HepG2 (cell line): ENCODE data around the gene PRR30. TPM values are rescaled to one million over a fixed set of nuclear protein-coding genes. Genes with fewer than 3 reads are reported as not detected.
A peak's percentile ranks its signal among the peaks of the same experiment; 100 is the strongest.

Experiments used
- FOSL1 ChIP-seq: sonication (generic); formaldehyde crosslinking; IDR thresholded peaks from 2 replicates; pipeline ENCODE4 v1.9.0; 2021; ENCODE audit warnings: missing genetic modification reagents, borderline replicate concordance
- FOXK1 ChIP-seq: sonication (generic); formaldehyde crosslinking; IDR thresholded peaks from 2 replicates; pipeline ENCODE4 v1.4.0; 2020; ENCODE audit warnings: low read depth, missing genetic modification reagents, borderline replicate concordance
- HMG20A ChIP-seq: IDR thresholded peaks from 2 replicates; pipeline ENCODE4 v1.6.1; 2016; ENCODE audit warnings: borderline replicate concordance
- HOXD1 ChIP-seq: sonication (generic); formaldehyde crosslinking; IDR thresholded peaks from 2 replicates; pipeline ENCODE4 v1.5.0; 2020; ENCODE audit warnings: missing genetic modification reagents
- IRF2 ChIP-seq: IDR thresholded peaks from 2 replicates; pipeline ENCODE4 v1.6.1; 2018; ENCODE audit warnings: missing genetic modification reagents, missing compliant biosample characterization
- NCOA2 ChIP-seq: sonication (generic); formaldehyde crosslinking; IDR thresholded peaks from 2 replicates; pipeline ENCODE4 v1.8.0; 2022; ENCODE audit warnings: inconsistent platforms
- NFE2L2 ChIP-seq: fragments of 150-350 bp; IDR thresholded peaks from 2 replicates; pipeline ENCODE4 v1.6.1; 2014; ENCODE audit warnings: low read length
- NR2F6 ChIP-seq, 2 experiments: IDR thresholded peaks; 2 replicates each; pipeline ENCODE4 v1.6.1; 2016; ENCODE audit warnings: antibody characterized with exemption in 1 of 2, mild to moderate bottlenecking in 1 of 2
- POGZ ChIP-seq: sonication (generic); formaldehyde crosslinking; IDR thresholded peaks from 2 replicates; pipeline ENCODE4 v1.4.0; 2020; ENCODE audit warnings: mild to moderate bottlenecking, missing genetic modification reagents
- RARA ChIP-seq: IDR thresholded peaks from 2 replicates; pipeline ENCODE4 v1.6.1; 2016; ENCODE audit warnings: missing genetic modification reagents, missing compliant biosample characterization
- RXRA ChIP-seq: sonication (generic); formaldehyde crosslinking; IDR thresholded peaks from 2 replicates; pipeline ENCODE4 v1.5.1; 2020; ENCODE audit warnings: missing genetic modification reagents
- RXRB ChIP-seq: IDR thresholded peaks from 2 replicates; pipeline ENCODE4 v1.6.1; 2016; ENCODE audit warnings: borderline replicate concordance, missing genetic modification reagents, missing compliant biosample characterization
- ZBTB21 ChIP-seq: sonication (generic); formaldehyde crosslinking; IDR thresholded peaks from 2 replicates; pipeline ENCODE4 v1.4.0; 2020; ENCODE audit warnings: missing genetic modification reagents
- ZBTB7A ChIP-seq: sonication (generic); formaldehyde crosslinking; IDR thresholded peaks from 2 replicates; pipeline ENCODE4 v1.8.0; 2022; ENCODE audit warnings: mild to moderate bottlenecking, missing genetic modification reagents
- ZBTB8A ChIP-seq: sonication (generic); formaldehyde crosslinking; IDR thresholded peaks from 2 replicates; pipeline ENCODE4 v1.4.0; 2020; ENCODE audit warnings: mild to moderate bottlenecking, low read depth, missing genetic modification reagents, borderline replicate concordance
- ZNF10 ChIP-seq: sonication (generic); formaldehyde crosslinking; IDR thresholded peaks from 2 replicates; pipeline ENCODE4 v1.4.0; 2020; ENCODE audit warnings: mild to moderate bottlenecking, low read depth, missing genetic modification reagents, borderline replicate concordance
- ZNF354B ChIP-seq: sonication (generic); formaldehyde crosslinking; IDR thresholded peaks from 2 replicates; pipeline ENCODE4 v1.8.0; 2022; ENCODE audit warnings: mild to moderate bottlenecking, missing genetic modification reagents
- polyA plus RNA-seq, 8 experiments: library from polyadenylated mRNA; depleted of rRNA in 3 of 8; stranded (reverse) in 7 of 8; unstranded in 1 of 8; fragments of >200 nt; fragmentation: Illumina TruSeq in 4 of 8; extraction: Trizol in 4 of 8; gene quantifications; 2 replicates each; pipeline versions ENCODE4 v1.2.1 to v1.2.3, GENCODE V29; 2011 to 2016; ENCODE audit warnings: low read depth in 4 of 8, missing spikeins in 1 of 8, mixed read lengths in 1 of 8; ENCODE audit not compliant: insufficient read depth in 1 of 8
- total RNA-seq, 5 experiments: library from RNA; depleted of rRNA; stranded (reverse); fragments of >200 nt; fragmentation: Illumina TruSeq; extraction: Trizol; gene quantifications; 2 replicates each; pipeline ENCODE4 v1.2.3, GENCODE V29; 2016; ENCODE audit warnings: low read depth in 1 of 5
- TF ChIP-seq, protein P1 (sequence below): sonication (generic); formaldehyde crosslinking; IDR thresholded peaks from 2 replicates; pipeline ENCODE4 v1.9.0; 2021; ENCODE audit warnings: mild to moderate bottlenecking, missing genetic modification reagents
- TF ChIP-seq, protein P2 (sequence below): sonication (generic); formaldehyde crosslinking; IDR thresholded peaks from 2 replicates; pipeline ENCODE4 v1.4.0; 2020; ENCODE audit warnings: missing genetic modification reagents, borderline replicate concordance
- TF ChIP-seq, protein P3 (sequence below): sonication (generic); formaldehyde crosslinking; IDR thresholded peaks from 2 replicates; pipeline ENCODE4 v1.4.0; 2020; ENCODE audit warnings: missing genetic modification reagents, mild to moderate bottlenecking, borderline replicate concordance

The PRR30 gene
- total and polyA plus RNA-seq, 2 of the 13 experiments (the other 11 are each of a cell fraction or from before 2014, with no cell fraction given): not detected

DNA sequence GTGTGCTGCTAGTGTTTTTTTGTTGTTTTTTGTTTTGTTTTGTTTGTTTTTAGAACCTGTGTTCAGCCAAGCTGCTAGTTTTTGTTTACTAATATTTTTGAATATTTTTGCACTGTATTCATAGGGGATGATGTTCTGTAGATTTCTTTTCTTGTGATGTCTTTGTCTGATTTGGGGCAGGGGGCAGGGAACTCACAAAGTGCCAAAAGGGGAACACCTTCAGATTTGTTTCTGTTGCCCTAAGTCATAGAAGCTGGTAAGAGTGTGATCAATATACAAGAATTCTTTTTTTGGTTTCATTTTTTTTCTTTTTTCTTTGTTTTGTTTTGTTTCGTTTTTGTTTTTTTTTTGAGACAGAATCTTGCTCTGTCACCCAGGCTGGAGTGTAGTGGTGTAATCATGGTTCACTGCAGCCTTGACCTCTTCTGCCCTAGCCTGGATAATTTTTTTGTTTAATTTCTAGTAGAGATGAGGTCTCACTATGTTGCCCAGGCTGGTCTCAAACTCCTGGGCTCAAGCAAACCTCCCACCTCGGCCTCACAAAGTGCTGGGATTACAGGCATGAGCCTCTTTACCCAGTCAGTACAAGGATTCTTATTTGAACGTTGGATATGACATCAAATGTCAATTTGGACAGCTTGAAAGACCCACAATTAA lies 40.3 kb upstream of the PRR30 start (continued):
- TF ChIP-seq, protein P1, sequence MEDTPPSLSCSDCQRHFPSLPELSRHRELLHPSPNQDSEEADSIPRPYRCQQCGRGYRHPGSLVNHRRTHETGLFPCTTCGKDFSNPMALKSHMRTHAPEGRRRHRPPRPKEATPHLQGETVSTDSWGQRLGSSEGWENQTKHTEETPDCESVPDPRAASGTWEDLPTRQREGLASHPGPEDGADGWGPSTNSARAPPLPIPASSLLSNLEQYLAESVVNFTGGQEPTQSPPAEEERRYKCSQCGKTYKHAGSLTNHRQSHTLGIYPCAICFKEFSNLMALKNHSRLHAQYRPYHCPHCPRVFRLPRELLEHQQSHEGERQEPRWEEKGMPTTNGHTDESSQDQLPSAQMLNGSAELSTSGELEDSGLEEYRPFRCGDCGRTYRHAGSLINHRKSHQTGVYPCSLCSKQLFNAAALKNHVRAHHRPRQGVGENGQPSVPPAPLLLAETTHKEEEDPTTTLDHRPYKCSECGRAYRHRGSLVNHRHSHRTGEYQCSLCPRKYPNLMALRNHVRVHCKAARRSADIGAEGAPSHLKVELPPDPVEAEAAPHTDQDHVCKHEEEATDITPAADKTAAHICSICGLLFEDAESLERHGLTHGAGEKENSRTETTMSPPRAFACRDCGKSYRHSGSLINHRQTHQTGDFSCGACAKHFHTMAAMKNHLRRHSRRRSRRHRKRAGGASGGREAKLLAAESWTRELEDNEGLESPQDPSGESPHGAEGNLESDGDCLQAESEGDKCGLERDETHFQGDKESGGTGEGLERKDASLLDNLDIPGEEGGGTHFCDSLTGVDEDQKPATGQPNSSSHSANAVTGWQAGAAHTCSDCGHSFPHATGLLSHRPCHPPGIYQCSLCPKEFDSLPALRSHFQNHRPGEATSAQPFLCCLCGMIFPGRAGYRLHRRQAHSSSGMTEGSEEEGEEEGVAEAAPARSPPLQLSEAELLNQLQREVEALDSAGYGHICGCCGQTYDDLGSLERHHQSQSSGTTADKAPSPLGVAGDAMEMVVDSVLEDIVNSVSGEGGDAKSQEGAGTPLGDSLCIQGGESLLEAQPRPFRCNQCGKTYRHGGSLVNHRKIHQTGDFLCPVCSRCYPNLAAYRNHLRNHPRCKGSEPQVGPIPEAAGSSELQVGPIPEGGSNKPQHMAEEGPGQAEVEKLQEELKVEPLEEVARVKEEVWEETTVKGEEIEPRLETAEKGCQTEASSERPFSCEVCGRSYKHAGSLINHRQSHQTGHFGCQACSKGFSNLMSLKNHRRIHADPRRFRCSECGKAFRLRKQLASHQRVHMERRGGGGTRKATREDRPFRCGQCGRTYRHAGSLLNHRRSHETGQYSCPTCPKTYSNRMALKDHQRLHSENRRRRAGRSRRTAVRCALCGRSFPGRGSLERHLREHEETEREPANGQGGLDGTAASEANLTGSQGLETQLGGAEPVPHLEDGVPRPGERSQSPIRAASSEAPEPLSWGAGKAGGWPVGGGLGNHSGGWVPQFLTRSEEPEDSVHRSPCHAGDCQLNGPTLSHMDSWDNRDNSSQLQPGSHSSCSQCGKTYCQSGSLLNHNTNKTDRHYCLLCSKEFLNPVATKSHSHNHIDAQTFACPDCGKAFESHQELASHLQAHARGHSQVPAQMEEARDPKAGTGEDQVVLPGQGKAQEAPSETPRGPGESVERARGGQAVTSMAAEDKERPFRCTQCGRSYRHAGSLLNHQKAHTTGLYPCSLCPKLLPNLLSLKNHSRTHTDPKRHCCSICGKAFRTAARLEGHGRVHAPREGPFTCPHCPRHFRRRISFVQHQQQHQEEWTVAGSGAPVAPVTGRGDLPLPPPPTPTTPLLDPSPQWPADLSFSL (CRISPR knock-in tag): 0 out of 2 replicates have a peak, but pooled peaks have one; percentile 49
- TF ChIP-seq NR2F6 (IDR thresholded peaks at IDR 0.05) (peak; percentile 89), NR2F6 (CRISPR knock-in tag; IDR thresholded peaks at IDR 0.05) (peak; percentile 86), ZNF10 (CRISPR knock-in tag) (no peak), HOXD1 (CRISPR knock-in tag) (no peak), HMG20A (CRISPR knock-in tag) (peak; percentile 26; the same call in 1 of the 2 replicates), FOXK1 (0 out of 2 replicates have a peak, but pooled peaks have one; percentile 43), RXRB (peak; percentile 86; the same call in 1 of the 2 replicates), IRF2 (CRISPR knock-in tag) (0 out of 2 replicates have a peak, but pooled peaks have one; percentile 11), RARA (CRISPR knock-in tag) (peak; percentile 89), RXRA (CRISPR knock-in tag) (peak; percentile 67; the same call in 1 of the 2 replicates), POGZ (CRISPR knock-in tag) (0 out of 2 replicates have a peak, but pooled peaks have one; percentile 16), FOSL1 (CRISPR knock-in tag) (no peak), ZNF354B (CRISPR knock-in tag) (no peak), NFE2L2 (0 out of 2 replicates have a peak, but pooled peaks have one; percentile 21), NCOA2 (peak; percentile 64), ZBTB7A (CRISPR knock-in tag) (no peak), ZBTB21 (CRISPR knock-in tag) (peak; percentile 18; the same call in 1 of the 2 replicates), ZBTB8A (CRISPR knock-in tag) (0 out of 2 replicates have a peak, but pooled peaks have one; percentile 10)
- TF ChIP-seq, protein P2, sequence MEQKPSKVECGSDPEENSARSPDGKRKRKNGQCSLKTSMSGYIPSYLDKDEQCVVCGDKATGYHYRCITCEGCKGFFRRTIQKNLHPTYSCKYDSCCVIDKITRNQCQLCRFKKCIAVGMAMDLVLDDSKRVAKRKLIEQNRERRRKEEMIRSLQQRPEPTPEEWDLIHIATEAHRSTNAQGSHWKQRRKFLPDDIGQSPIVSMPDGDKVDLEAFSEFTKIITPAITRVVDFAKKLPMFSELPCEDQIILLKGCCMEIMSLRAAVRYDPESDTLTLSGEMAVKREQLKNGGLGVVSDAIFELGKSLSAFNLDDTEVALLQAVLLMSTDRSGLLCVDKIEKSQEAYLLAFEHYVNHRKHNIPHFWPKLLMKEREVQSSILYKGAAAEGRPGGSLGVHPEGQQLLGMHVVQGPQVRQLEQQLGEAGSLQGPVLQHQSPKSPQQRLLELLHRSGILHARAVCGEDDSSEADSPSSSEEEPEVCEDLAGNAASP (CRISPR knock-in tag): peak; percentile 88; the same call in 1 of the 2 replicates
- TF ChIP-seq, protein P3, sequence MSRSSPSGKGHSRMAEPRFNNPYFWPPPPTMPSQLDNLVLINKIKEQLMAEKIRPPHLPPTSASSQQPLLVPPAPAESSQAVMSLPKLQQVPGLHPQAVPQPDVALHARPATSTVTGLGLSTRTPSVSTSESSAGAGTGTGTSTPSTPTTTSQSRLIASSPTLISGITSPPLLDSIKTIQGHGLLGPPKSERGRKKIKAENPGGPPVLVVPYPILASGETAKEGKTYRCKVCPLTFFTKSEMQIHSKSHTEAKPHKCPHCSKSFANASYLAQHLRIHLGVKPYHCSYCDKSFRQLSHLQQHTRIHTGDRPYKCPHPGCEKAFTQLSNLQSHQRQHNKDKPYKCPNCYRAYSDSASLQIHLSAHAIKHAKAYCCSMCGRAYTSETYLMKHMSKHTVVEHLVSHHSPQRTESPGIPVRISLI (CRISPR knock-in tag): peak; percentile 78
